ENCODE measurements around the gene LGALS3BP.
A peak's percentile ranks its signal among the peaks of the same experiment; 100 is the strongest.

LGALS3BP gene

GRCh38 chr17:78981010-78981888 lies 1.5 kb upstream of the LGALS3BP start:
- DNase-seq (ENCODE audit: low read depth): no peak

GRCh38 chr17:78980624-78980972 lies 875 bp upstream of the LGALS3BP start:
- no peak for DNase-seq (ENCODE audit: low read depth)

- no peak for DNase-seq (ENCODE audit: low read depth)
These were observed 1.4 kb downstream of the LGALS3BP start for GRCh38 chr17:78977997-78978973.

- no peak for DNase-seq (ENCODE audit: low read depth)
These were observed 2.1 kb downstream of the LGALS3BP start for GRCh38 chr17:78977681-78977943.

- DNase-seq (ENCODE audit: low read depth): no peak
These were observed 2.6 kb downstream of the LGALS3BP start for GRCh38 chr17:78976907-78977680.

GRCh38 chr17:78974635-78975591 lies 4.8 kb downstream of the LGALS3BP start:
- DNase-seq (ENCODE audit: low read depth): peak; percentile 74

- no peak for DNase-seq (ENCODE audit: low read depth)
These were observed 5.8 kb downstream of the LGALS3BP start for GRCh38 chr17:78973792-78974520.

- no peak for DNase-seq (ENCODE audit: low read depth)
These were observed 6.5 kb downstream of the LGALS3BP start for GRCh38 chr17:78973196-78973595.

- DNase-seq (ENCODE audit: low read depth): no peak
These were observed 7.1 kb downstream of the LGALS3BP start for GRCh38 chr17:78972507-78973105.

- DNase-seq (ENCODE audit: low read depth): no peak
These were observed 7.8 kb downstream of the LGALS3BP start for GRCh38 chr17:78971756-78972506.

GRCh38 chr17:78970834-78971755 lies 8.6 kb downstream of the LGALS3BP start:
- DNase-seq (ENCODE audit: low read depth): peak; percentile 55

- DNase-seq (ENCODE audit: low read depth): no peak
These were observed 9.9 kb downstream of the LGALS3BP start for GRCh38 chr17:78969865-78970264.

- DNase-seq (ENCODE audit: low read depth): no peak
These were observed 11.9 kb downstream of the LGALS3BP start for GRCh38 chr17:78967782-78968362.

GRCh38 chr17:78966910-78967600 lies 12.7 kb downstream of the LGALS3BP start:
- DNase-seq (ENCODE audit: low read depth): no peak

GRCh38 chr17:78966123-78966813 lies 13.5 kb downstream of the LGALS3BP start:
- no peak for DNase-seq (ENCODE audit: low read depth)

- DNase-seq (ENCODE audit: low read depth): no peak
These were observed 14.2 kb downstream of the LGALS3BP start for GRCh38 chr17:78965491-78965924.

All from amniotic epithelial cell (primary cell).